ENCODE data around the gene DLGAP5.

Gene DLGAP5

GRCh38 chr14:55111122-55111708, 80.2 kb downstream of the DLGAP5 start:
- no peak for TF ChIP-seq JUND (IDR thresholded peaks at IDR 0.05; ENCODE audit: low read depth)
- no peak for DNase-seq (ENCODE audit: low read depth in 1 of 2, low spot score in 1 of 2)
- in situ Hi-C loops (cut with HindIII; ENCODE audit: low pct_unique_long_range_greater_than_20kb, low sequenced_read_pairs), result no loop called here

GRCh38 chr14:55109836-55110235, 81.5 kb downstream of the DLGAP5 start:
- no peak for DNase-seq (ENCODE audit: low read depth in 1 of 2, low spot score in 1 of 2)
- no peak for TF ChIP-seq JUND (IDR thresholded peaks at IDR 0.05; ENCODE audit: low read depth)
- in situ Hi-C loops (cut with HindIII; ENCODE audit: low pct_unique_long_range_greater_than_20kb, low sequenced_read_pairs), result no loop called here

- no peak for TF ChIP-seq JUND (IDR thresholded peaks at IDR 0.05; ENCODE audit: low read depth)
These were observed 83.4 kb downstream of the DLGAP5 start for GRCh38 chr14:55107766-55108554.

GRCh38 chr14:55105991-55106390, 85.4 kb downstream of the DLGAP5 start:
- no peak for TF ChIP-seq JUND (IDR thresholded peaks at IDR 0.05; ENCODE audit: low read depth)
- no peak for DNase-seq (ENCODE audit: low read depth in 1 of 2, low spot score in 1 of 2)
- in situ Hi-C loops (cut with HindIII; ENCODE audit: low pct_unique_long_range_greater_than_20kb, low sequenced_read_pairs), result no loop called here

More at GRCh38 chr14:55107766-55108554, 83.4 kb downstream of the DLGAP5 start:
- in situ Hi-C loops (cut with HindIII; ENCODE audit: low pct_unique_long_range_greater_than_20kb, low sequenced_read_pairs), result no loop called here
- no peak for DNase-seq (ENCODE audit: low read depth in 1 of 2, low spot score in 1 of 2)

- no peak for TF ChIP-seq JUND (IDR thresholded peaks at IDR 0.05; ENCODE audit: low read depth)
- peak in 1 of 2 experiments; percentile 60 for DNase-seq (ENCODE audit: low read depth in 1 of 2, low spot score in 1 of 2)
- in situ Hi-C loops (cut with HindIII; ENCODE audit: low pct_unique_long_range_greater_than_20kb, low sequenced_read_pairs), result no loop called here
These were observed 87.1 kb downstream of the DLGAP5 start for GRCh38 chr14:55103971-55104954.

GRCh38 chr14:55103005-55103640, 88.3 kb downstream of the DLGAP5 start:
- peak; percentile 81 to 99 for DNase-seq (ENCODE audit: low read depth in 1 of 2, low spot score in 1 of 2)
- in situ Hi-C loops (cut with HindIII; ENCODE audit: low pct_unique_long_range_greater_than_20kb, low sequenced_read_pairs), result no loop called here
- peak; percentile 98 for TF ChIP-seq JUND (IDR thresholded peaks at IDR 0.05; ENCODE audit: low read depth)

- DNase-seq (ENCODE audit: low read depth in 1 of 2, low spot score in 1 of 2), result peak; percentile 62 to 96
- TF ChIP-seq JUND (IDR thresholded peaks at IDR 0.05; ENCODE audit: low read depth), result peak; percentile 71
- in situ Hi-C loops (cut with HindIII; ENCODE audit: low pct_unique_long_range_greater_than_20kb, low sequenced_read_pairs), result no loop called here
These were observed 89.2 kb downstream of the DLGAP5 start for GRCh38 chr14:55102141-55102621.

- no peak for DNase-seq (ENCODE audit: low read depth in 1 of 2, low spot score in 1 of 2)
- no peak for TF ChIP-seq JUND (IDR thresholded peaks at IDR 0.05; ENCODE audit: low read depth)
- in situ Hi-C loops (cut with HindIII; ENCODE audit: low pct_unique_long_range_greater_than_20kb, low sequenced_read_pairs), result no loop called here
These were observed 89.7 kb downstream of the DLGAP5 start for GRCh38 chr14:55101698-55102097.

- TF ChIP-seq JUND (IDR thresholded peaks at IDR 0.05; ENCODE audit: low read depth), result no peak
- no peak for DNase-seq (ENCODE audit: low read depth in 1 of 2, low spot score in 1 of 2)
- in situ Hi-C loops (cut with HindIII; ENCODE audit: low pct_unique_long_range_greater_than_20kb, low sequenced_read_pairs), result no loop called here
These were observed 91.6 kb downstream of the DLGAP5 start for GRCh38 chr14:55099756-55100155.

- DNase-seq (ENCODE audit: low read depth in 1 of 2, low spot score in 1 of 2), result no peak
- in situ Hi-C loops (cut with HindIII; ENCODE audit: low pct_unique_long_range_greater_than_20kb, low sequenced_read_pairs), result no loop called here
- no peak for TF ChIP-seq JUND (IDR thresholded peaks at IDR 0.05; ENCODE audit: low read depth)
These were observed 92.9 kb downstream of the DLGAP5 start for GRCh38 chr14:55098561-55098898.
